Measurements from ENCODE around the gene ZMAT5. TPM values are rescaled to one million over a fixed set of nuclear protein-coding genes. Genes with fewer than 3 reads are reported as not detected.
A peak's percentile ranks its signal among the peaks of the same experiment; 100 is the strongest.

Gene ZMAT5
- total and polyA plus RNA-seq, 2 of the 13 experiments (the other 11 are each of a cell fraction or from before 2014, with no cell fraction given) = 20.7 to 27.8 TPM

DNA sequence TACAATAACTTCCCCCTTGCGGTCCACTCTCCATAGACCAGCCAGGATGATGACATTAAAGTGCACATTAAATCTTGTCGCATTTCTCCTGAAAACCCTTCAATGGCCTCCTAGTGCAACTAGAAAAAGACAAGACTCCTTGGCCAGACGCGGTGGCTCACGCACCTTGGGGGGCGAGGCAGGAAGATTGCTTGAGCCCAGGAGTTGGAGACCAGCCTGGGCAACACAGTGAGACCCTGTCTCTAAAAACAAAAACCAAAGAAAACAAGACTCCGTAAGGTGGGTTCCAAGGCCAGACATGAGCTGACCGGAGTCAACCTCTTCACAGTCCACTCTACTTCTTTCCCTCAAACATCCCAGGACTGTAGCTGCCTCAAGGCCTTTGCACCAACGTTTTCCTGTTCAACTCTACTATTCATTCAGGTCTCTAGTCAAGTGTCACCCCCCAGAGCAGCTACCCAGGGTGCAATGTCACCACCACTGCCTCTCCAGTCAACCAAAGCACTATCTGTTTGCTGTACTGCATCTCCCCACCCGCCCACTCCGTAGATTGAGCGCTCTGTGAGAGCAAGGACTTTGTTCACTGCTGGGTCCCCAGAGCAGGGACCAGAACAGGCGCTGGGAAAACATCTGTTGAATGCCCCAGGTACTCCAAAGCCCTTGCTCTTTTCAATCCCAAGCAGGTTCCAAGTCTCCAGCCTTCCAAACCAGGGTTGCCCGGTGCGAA lies 739 bp downstream of the ZMAT5 start (continued):
- TF ChIP-seq, protein P1, sequence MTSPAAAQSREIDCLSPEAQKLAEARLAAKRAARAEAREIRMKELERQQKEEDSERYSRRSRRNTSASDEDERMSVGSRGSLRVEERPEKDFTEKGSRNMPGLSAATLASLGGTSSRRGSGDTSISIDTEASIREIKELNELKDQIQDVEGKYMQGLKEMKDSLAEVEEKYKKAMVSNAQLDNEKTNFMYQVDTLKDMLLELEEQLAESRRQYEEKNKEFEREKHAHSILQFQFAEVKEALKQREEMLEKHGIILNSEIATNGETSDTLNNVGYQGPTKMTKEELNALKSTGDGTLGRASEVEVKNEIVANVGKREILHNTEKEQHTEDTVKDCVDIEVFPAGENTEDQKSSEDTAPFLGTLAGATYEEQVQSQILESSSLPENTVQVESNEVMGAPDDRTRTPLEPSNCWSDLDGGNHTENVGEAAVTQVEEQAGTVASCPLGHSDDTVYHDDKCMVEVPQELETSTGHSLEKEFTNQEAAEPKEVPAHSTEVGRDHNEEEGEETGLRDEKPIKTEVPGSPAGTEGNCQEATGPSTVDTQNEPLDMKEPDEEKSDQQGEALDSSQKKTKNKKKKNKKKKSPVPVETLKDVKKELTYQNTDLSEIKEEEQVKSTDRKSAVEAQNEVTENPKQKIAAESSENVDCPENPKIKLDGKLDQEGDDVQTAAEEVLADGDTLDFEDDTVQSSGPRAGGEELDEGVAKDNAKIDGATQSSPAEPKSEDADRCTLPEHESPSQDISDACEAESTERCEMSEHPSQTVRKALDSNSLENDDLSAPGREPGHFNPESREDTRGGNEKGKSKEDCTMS (CRISPR knock-in tag; conservative IDR thresholded peaks at IDR 0.05) = no peak
- TF ChIP-seq, protein P2, sequence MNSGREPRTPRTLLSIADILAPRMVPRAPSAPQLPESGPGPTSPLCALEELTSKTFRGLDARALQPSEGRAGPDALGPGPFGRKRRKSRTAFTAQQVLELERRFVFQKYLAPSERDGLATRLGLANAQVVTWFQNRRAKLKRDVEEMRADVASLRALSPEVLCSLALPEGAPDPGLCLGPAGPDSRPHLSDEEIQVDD (CRISPR knock-in tag; IDR thresholded peaks at IDR 0.05; ENCODE audit: borderline replicate concordance) = no peak
- TF ChIP-seq, protein P3, sequence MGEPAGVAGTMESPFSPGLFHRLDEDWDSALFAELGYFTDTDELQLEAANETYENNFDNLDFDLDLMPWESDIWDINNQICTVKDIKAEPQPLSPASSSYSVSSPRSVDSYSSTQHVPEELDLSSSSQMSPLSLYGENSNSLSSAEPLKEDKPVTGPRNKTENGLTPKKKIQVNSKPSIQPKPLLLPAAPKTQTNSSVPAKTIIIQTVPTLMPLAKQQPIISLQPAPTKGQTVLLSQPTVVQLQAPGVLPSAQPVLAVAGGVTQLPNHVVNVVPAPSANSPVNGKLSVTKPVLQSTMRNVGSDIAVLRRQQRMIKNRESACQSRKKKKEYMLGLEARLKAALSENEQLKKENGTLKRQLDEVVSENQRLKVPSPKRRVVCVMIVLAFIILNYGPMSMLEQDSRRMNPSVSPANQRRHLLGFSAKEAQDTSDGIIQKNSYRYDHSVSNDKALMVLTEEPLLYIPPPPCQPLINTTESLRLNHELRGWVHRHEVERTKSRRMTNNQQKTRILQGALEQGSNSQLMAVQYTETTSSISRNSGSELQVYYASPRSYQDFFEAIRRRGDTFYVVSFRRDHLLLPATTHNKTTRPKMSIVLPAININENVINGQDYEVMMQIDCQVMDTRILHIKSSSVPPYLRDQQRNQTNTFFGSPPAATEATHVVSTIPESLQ (CRISPR knock-in tag; conservative IDR thresholded peaks at IDR 0.05) = no peak
- TF ChIP-seq XRCC5 (optimal IDR thresholded peaks at IDR 0.05; ENCODE audit: low read length) (peak; percentile 14), ZNF160 (CRISPR knock-in tag; IDR thresholded peaks at IDR 0.05) (0 out of 2 replicates have a peak, but pooled peaks have one; percentile 8), MAFG (CRISPR knock-in tag; IDR thresholded peaks at IDR 0.05) (no peak), KDM6A (CRISPR knock-in tag; IDR thresholded peaks at IDR 0.05; ENCODE audit: low read depth) (0 out of 2 replicates have a peak, but pooled peaks have one; percentile 5), THYN1 (CRISPR knock-in tag; IDR thresholded peaks at IDR 0.05; ENCODE audit: borderline replicate concordance, low read depth) (no peak), NR2C2 (CRISPR knock-in tag; IDR thresholded peaks at IDR 0.05; ENCODE audit: borderline replicate concordance) (no peak), HNF4A (CRISPR knock-in tag; IDR thresholded peaks at IDR 0.05) (peak; percentile 84), ZMYM3 (CRISPR knock-in tag; IDR thresholded peaks at IDR 0.05) (0 out of 2 replicates have a peak, but pooled peaks have one; percentile 11), ZSCAN29 (CRISPR knock-in tag; conservative IDR thresholded peaks at IDR 0.05) (no peak), ZNF878 (CRISPR knock-in tag; IDR thresholded peaks at IDR 0.05) (no peak), ZNF775 (CRISPR knock-in tag; IDR thresholded peaks at IDR 0.05; ENCODE audit: borderline replicate concordance) (no peak), TBX2 (CRISPR knock-in tag; IDR thresholded peaks at IDR 0.05; ENCODE audit: borderline replicate concordance) (no peak), RXRB (CRISPR knock-in tag; IDR thresholded peaks at IDR 0.05; ENCODE audit: borderline replicate concordance) (no peak; the same call in 1 of the 2 replicates), SMAD1 (CRISPR knock-in tag; IDR thresholded peaks at IDR 0.05; ENCODE audit: borderline replicate concordance, low read depth) (no peak), ZNF292 (CRISPR knock-in tag; IDR thresholded peaks at IDR 0.05; ENCODE audit: borderline replicate concordance, low read depth) (no peak; the same call in 1 of the 2 replicates), ERF (CRISPR knock-in tag; IDR thresholded peaks at IDR 0.05) (no peak)
- TF ChIP-seq, protein P4, sequence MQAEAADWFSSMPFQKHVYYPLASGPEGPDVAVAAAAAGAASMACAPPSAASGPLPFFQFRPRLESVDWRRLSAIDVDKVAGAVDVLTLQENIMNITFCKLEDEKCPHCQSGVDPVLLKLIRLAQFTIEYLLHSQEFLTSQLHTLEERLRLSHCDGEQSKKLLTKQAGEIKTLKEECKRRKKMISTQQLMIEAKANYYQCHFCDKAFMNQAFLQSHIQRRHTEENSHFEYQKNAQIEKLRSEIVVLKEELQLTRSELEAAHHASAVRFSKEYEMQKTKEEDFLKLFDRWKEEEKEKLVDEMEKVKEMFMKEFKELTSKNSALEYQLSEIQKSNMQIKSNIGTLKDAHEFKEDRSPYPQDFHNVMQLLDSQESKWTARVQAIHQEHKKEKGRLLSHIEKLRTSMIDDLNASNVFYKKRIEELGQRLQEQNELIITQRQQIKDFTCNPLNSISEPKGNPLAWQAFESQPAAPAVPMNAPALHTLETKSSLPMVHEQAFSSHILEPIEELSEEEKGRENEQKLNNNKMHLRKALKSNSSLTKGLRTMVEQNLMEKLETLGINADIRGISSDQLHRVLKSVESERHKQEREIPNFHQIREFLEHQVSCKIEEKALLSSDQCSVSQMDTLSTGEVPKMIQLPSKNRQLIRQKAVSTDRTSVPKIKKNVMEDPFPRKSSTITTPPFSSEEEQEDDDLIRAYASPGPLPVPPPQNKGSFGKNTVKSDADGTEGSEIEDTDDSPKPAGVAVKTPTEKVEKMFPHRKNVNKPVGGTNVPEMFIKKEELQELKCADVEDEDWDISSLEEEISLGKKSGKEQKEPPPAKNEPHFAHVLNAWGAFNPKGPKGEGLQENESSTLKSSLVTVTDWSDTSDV (CRISPR knock-in tag; IDR thresholded peaks at IDR 0.05) = no peak
- TF ChIP-seq, protein P5, sequence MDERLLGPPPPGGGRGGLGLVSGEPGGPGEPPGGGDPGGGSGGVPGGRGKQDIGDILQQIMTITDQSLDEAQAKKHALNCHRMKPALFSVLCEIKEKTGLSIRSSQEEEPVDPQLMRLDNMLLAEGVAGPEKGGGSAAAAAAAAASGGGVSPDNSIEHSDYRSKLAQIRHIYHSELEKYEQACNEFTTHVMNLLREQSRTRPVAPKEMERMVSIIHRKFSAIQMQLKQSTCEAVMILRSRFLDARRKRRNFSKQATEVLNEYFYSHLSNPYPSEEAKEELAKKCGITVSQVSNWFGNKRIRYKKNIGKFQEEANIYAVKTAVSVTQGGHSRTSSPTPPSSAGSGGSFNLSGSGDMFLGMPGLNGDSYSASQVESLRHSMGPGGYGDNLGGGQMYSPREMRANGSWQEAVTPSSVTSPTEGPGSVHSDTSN (CRISPR knock-in tag; IDR thresholded peaks at IDR 0.05) = no peak
